LNCaP clone FGC (cell line): ENCODE results near the gene ID3.

Source experiments
- DNase-seq: peaks from one replicate; pipeline ENCODE4 v3.0.0-alpha.2; 2011; ENCODE audit warnings: low read depth
- H3K4me3 ChIP-seq: 2 replicates; pipeline ENCODE4 v1.5.1; 2011; ENCODE audit warnings: mild to moderate bottlenecking, low read depth, low read length, control low read depth
- CTCF ChIP-seq: IDR thresholded peaks from 2 replicates; pipeline ENCODE4 v1.5.1; 2012; ENCODE audit warnings: mild to moderate bottlenecking; ENCODE audit not compliant: control insufficient read depth, insufficient read depth; ENCODE audit errors: extremely low read depth

The ID3 gene

GRCh38 chr1:23563755-23564374 is 4.6 kb upstream of the ID3 start:
- no peak overlapping the region for H3K4me3 ChIP-seq
- no peak for DNase-seq
- no peak for TF ChIP-seq CTCF

- no peak overlapping the region for H3K4me3 ChIP-seq
- no peak for TF ChIP-seq CTCF
- no peak for DNase-seq
These were observed 3.7 kb upstream of the ID3 start for GRCh38 chr1:23563003-23563402.

- H3K4me3 ChIP-seq: no peak overlapping the region
- TF ChIP-seq CTCF: no peak
- peak; percentile 63 for DNase-seq
These were observed 3.0 kb upstream of the ID3 start for GRCh38 chr1:23562137-23562876.

GRCh38 chr1:23561813-23562100 is 2.5 kb upstream of the ID3 start:
- TF ChIP-seq CTCF: no peak
- no peak for DNase-seq
- H3K4me3 ChIP-seq: no peak overlapping the region

- DNase-seq: no peak
- H3K4me3 ChIP-seq: no peak overlapping the region
- no peak for TF ChIP-seq CTCF
These were observed 1.9 kb upstream of the ID3 start for GRCh38 chr1:23561076-23561812.

- TF ChIP-seq CTCF: no peak
- no peak for DNase-seq
- peak overlapping the region; percentile 61 for H3K4me3 ChIP-seq
These were observed 862 bp upstream of the ID3 start for GRCh38 chr1:23559985-23560741.
